ENCODE data around the gene FOXK2. TPM values are rescaled to one million over a fixed set of nuclear protein-coding genes. Genes with fewer than 3 reads are reported as not detected.

The FOXK2 gene
- total and polyA plus RNA-seq, 2 experiments from 2014 or later = 22.0 to 63.0 TPM

- TF ChIP-seq, protein P1, sequence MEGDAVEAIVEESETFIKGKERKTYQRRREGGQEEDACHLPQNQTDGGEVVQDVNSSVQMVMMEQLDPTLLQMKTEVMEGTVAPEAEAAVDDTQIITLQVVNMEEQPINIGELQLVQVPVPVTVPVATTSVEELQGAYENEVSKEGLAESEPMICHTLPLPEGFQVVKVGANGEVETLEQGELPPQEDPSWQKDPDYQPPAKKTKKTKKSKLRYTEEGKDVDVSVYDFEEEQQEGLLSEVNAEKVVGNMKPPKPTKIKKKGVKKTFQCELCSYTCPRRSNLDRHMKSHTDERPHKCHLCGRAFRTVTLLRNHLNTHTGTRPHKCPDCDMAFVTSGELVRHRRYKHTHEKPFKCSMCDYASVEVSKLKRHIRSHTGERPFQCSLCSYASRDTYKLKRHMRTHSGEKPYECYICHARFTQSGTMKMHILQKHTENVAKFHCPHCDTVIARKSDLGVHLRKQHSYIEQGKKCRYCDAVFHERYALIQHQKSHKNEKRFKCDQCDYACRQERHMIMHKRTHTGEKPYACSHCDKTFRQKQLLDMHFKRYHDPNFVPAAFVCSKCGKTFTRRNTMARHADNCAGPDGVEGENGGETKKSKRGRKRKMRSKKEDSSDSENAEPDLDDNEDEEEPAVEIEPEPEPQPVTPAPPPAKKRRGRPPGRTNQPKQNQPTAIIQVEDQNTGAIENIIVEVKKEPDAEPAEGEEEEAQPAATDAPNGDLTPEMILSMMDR (IDR thresholded peaks at IDR 0.05; ENCODE audit: low read depth, low read length) = no peak
- H3K27me3 ChIP-seq = no peaks in the 10 kb centered on the region
- H3K36me3 ChIP-seq = peaks cover 50% of the 10 kb centered on the region
- H3K4me1 ChIP-seq (ENCODE audit: low read depth) = peaks cover 7% of the 10 kb centered on the region
- DNase-seq (ENCODE audit: low read depth in 1 of 2, low spot score in 1 of 2) = no peak
- no peak overlapping the region for H3K27ac ChIP-seq
- no peak overlapping the region for H3K4me3 ChIP-seq
- H3K9me3 ChIP-seq (ENCODE audit: low read depth) = no peaks in the 10 kb centered on the region
Measured at GRCh38 chr17:82487910-82488309, 31.6 kb upstream of the FOXK2 start.

GRCh38 chr17:82489117-82489516 is 30.4 kb upstream of the FOXK2 start:
- Histone ChIP-seq H3K9me3 (ENCODE audit: low read depth) (no peaks in the 10 kb centered on the region), H3K36me3 (peaks cover 41% of the 10 kb centered on the region), H3K27me3 (no peaks in the 10 kb centered on the region), H3K4me3 (no peak overlapping the region), H3K4me1 (ENCODE audit: low read depth) (no peaks in the 10 kb centered on the region), H3K27ac (peak overlapping the region; percentile 48)
- peak in 1 of 2 donors; percentile 36 for DNase-seq (ENCODE audit: low read depth in 1 of 2, low spot score in 1 of 2)
- TF ChIP-seq, protein P1 (IDR thresholded peaks at IDR 0.05; ENCODE audit: low read depth, low read length) = no peak

DNA sequence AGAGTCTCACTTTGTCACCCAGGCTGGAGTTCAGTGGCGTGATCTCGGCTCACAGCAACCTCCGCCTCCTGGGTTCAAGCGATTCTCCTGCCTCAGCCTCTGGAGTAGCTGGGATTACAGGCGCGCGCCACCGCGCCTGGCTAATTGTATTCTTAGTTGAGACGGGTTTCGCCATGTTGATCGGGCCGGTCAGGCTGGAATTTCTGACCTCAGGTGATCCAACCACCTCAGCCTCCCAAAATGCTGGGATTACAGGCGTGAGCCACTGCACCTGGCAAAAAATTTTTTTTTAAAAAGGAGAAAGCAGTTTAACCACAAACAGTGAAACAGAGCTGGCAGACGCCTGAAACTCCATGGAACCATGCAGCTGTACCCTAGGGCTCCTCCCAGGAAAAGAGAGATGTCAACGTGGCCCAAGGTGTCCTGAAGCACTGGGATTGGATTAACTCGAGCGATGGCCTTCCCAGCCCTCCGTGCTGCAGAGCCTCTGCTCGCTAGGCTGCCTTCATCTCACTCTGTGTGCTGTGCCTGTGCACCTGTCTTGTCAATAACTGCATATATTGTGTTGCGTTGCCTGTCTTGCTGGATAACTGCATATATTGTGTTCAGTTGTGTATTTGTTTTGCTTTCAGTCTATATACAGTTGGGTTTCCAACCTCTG is 29.6 kb upstream of the FOXK2 start:
- Histone ChIP-seq H3K9me3 (ENCODE audit: low read depth) (no peaks in the 10 kb centered on the region), H3K36me3 (peaks cover 33% of the 10 kb centered on the region), H3K4me1 (ENCODE audit: low read depth) (no peaks in the 10 kb centered on the region), H3K27me3 (no peaks in the 10 kb centered on the region), H3K27ac (no peak overlapping the region), H3K4me3 (no peak overlapping the region)
- TF ChIP-seq, protein P1 (IDR thresholded peaks at IDR 0.05; ENCODE audit: low read depth, low read length) = no peak
- no peak for DNase-seq (ENCODE audit: low read depth in 1 of 2, low spot score in 1 of 2)

DNA sequence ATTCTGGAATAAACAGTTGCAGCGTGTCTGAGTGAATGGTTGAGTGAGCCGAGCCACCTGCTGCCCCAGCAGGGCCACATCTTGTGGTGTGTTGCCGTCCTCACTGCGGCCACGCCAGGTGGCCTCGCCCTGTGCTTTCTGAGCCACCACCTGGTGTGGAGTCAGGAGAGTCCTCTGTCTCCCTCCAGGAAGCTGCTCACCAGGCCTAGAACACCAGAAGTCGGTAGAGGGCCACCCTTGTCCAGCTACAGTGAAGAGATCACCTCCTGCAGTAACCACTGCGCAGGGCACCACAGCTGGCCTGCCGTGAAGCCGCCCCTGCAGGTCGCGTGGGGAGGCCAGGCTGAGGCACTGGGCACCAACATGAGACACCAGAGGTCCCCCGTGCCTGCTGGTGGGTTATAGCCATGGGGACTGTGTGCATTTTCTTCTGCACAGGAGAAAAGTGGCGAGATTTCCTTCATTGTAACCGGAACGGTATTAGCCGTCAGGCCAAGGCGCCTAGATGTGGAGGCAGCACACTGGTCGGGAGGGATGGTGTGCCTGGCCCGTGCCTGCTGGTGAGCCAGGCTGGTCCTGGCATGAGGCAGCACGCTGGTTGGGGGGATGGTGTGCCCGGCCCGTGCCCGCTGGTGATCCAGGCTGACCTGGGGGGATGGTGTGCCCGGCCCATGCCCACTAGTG is 28.9 kb upstream of the FOXK2 start:
- Histone ChIP-seq H3K27ac (no peak overlapping the region), H3K4me1 (ENCODE audit: low read depth) (no peaks in the 10 kb centered on the region), H3K27me3 (no peaks in the 10 kb centered on the region), H3K9me3 (ENCODE audit: low read depth) (no peaks in the 10 kb centered on the region), H3K36me3 (peaks cover 27% of the 10 kb centered on the region), H3K4me3 (no peak overlapping the region)
- TF ChIP-seq, protein P1 (IDR thresholded peaks at IDR 0.05; ENCODE audit: low read depth, low read length) = no peak
- DNase-seq (ENCODE audit: low read depth in 1 of 2, low spot score in 1 of 2) = no peak

DNA sequence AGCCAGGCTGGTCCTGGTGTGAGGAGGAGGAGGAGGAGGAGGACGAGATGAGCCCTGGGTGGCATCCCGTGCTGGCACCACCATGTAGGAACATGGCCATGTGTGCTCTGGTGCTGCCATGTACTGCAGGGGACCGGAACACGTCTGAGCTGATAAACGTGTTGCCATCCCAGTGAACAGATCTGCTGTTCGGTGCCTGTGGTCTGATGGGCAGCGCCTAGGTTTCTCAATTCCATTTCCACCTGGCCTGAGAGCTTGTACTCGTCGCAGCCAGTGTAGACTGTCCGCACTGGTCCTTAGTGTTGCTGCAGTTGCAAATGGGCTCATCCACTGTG is 28.4 kb upstream of the FOXK2 start:
- Histone ChIP-seq H3K27ac (no peak overlapping the region), H3K4me1 (ENCODE audit: low read depth) (no peaks in the 10 kb centered on the region), H3K36me3 (peaks cover 23% of the 10 kb centered on the region), H3K27me3 (no peaks in the 10 kb centered on the region), H3K9me3 (ENCODE audit: low read depth) (no peaks in the 10 kb centered on the region), H3K4me3 (no peak overlapping the region)
- TF ChIP-seq, protein P1 (IDR thresholded peaks at IDR 0.05; ENCODE audit: low read depth, low read length) = no peak
- DNase-seq (ENCODE audit: low read depth in 1 of 2, low spot score in 1 of 2) = no peak

Data from cardiac muscle cell (in vitro differentiated cells and primary cell).